Measurements from ENCODE around the gene ADAMTS20.

DNA sequence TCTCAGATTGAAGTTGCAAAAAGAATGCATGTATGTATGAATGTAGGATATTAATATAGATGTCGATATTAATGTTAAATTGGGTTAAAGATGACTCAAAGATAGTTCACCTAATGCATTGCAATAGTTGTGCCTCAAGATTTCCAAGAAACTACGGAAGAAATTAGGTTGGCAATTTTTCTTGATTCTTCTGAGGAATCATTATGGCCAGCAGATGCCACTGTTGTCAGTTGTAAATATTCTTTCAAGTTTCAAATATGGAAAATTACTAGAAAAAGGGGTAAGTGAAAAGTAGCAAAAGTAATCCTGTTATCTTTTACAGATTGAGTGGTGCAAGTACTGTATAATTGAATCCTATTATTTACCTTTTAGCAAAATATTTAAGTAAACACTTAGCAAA is 202.1 kb downstream of the ADAMTS20 start:
- TF ChIP-seq, protein P1, sequence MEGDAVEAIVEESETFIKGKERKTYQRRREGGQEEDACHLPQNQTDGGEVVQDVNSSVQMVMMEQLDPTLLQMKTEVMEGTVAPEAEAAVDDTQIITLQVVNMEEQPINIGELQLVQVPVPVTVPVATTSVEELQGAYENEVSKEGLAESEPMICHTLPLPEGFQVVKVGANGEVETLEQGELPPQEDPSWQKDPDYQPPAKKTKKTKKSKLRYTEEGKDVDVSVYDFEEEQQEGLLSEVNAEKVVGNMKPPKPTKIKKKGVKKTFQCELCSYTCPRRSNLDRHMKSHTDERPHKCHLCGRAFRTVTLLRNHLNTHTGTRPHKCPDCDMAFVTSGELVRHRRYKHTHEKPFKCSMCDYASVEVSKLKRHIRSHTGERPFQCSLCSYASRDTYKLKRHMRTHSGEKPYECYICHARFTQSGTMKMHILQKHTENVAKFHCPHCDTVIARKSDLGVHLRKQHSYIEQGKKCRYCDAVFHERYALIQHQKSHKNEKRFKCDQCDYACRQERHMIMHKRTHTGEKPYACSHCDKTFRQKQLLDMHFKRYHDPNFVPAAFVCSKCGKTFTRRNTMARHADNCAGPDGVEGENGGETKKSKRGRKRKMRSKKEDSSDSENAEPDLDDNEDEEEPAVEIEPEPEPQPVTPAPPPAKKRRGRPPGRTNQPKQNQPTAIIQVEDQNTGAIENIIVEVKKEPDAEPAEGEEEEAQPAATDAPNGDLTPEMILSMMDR (IDR thresholded peaks at IDR 0.05): no peak
- TF ChIP-seq EP300 (IDR thresholded peaks at IDR 0.05) (no peak), POLR2A (IDR thresholded peaks at IDR 0.05) (no peak)
